22Rv1 (cell line): ENCODE measurements around the gene GPATCH8.

Experiments
- ZFX ChIP-seq: fragments of 450-650 bp; IDR thresholded peaks from 2 replicates; pipeline ENCODE4 v1.6.1; 2017; ENCODE audit warnings: antibody characterized with exemption, borderline replicate concordance
- TF ChIP-seq, protein P1 (sequence below): fragments of 450-650 bp; IDR thresholded peaks from 2 replicates; pipeline ENCODE4 v1.5.1; 2017; ENCODE audit warnings: mild to moderate bottlenecking

DNA sequence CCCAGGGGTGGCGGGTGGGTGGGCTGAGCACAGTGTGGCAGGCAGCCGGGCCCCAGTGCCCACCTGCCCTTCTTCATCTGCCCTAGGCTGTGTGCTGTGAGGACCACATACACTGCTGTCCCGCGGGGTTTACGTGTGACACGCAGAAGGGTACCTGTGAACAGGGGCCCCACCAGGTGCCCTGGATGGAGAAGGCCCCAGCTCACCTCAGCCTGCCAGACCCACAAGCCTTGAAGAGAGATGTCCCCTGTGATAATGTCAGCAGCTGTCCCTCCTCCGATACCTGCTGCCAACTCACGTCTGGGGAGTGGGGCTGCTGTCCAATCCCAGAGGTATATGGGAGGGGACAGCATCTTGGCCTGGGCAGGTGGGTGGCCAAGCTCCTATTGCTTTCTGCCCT, 151.7 kb downstream of the GPATCH8 start:
- TF ChIP-seq, protein P1, sequence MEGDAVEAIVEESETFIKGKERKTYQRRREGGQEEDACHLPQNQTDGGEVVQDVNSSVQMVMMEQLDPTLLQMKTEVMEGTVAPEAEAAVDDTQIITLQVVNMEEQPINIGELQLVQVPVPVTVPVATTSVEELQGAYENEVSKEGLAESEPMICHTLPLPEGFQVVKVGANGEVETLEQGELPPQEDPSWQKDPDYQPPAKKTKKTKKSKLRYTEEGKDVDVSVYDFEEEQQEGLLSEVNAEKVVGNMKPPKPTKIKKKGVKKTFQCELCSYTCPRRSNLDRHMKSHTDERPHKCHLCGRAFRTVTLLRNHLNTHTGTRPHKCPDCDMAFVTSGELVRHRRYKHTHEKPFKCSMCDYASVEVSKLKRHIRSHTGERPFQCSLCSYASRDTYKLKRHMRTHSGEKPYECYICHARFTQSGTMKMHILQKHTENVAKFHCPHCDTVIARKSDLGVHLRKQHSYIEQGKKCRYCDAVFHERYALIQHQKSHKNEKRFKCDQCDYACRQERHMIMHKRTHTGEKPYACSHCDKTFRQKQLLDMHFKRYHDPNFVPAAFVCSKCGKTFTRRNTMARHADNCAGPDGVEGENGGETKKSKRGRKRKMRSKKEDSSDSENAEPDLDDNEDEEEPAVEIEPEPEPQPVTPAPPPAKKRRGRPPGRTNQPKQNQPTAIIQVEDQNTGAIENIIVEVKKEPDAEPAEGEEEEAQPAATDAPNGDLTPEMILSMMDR: no peak
- TF ChIP-seq ZFX: no peak
